ENCODE measurements around the gene SUMO4.
A peak's percentile ranks its signal among the peaks of the same experiment; 100 is the strongest.

SUMO4 gene

GRCh38 chr6:149400050-149400449 lies at the start of gene SUMO4:
SUMO4 (plus strand) TSS chr6:149400262; CDS start chr6:149400392, 130 bp downstream.
- DNase-seq = no peak

- no peak for DNase-seq
These were observed 46.1 kb upstream of the SUMO4 start for GRCh38 chr6:149354009-149354408.

- DNase-seq = no peak
These were observed 43.8 kb upstream of the SUMO4 start for GRCh38 chr6:149356081-149356750.

GRCh38 chr6:149357726-149358538 lies 42.1 kb upstream of the SUMO4 start:
- DNase-seq = no peak

GRCh38 chr6:149359440-149359839 lies 40.6 kb upstream of the SUMO4 start:
- no peak for DNase-seq

- no peak for DNase-seq
These were observed 39.5 kb upstream of the SUMO4 start for GRCh38 chr6:149360536-149360935.

- DNase-seq = no peak
These were observed 37.8 kb upstream of the SUMO4 start for GRCh38 chr6:149362289-149362688.

- DNase-seq = no peak
These were observed 36.9 kb upstream of the SUMO4 start for GRCh38 chr6:149363154-149363553.

GRCh38 chr6:149364557-149364956 lies 35.5 kb upstream of the SUMO4 start:
- no peak for DNase-seq

GRCh38 chr6:149365197-149365596 lies 34.9 kb upstream of the SUMO4 start:
- DNase-seq = no peak

- DNase-seq = peak in 1 of 2 donors; percentile 62
These were observed 33.7 kb upstream of the SUMO4 start for GRCh38 chr6:149366267-149366921.

- no peak for DNase-seq
These were observed 32.0 kb upstream of the SUMO4 start for GRCh38 chr6:149368065-149368464.

GRCh38 chr6:149371154-149371553 lies 28.9 kb upstream of the SUMO4 start:
- DNase-seq = no peak

GRCh38 chr6:149372062-149372461 lies 28.0 kb upstream of the SUMO4 start:
- no peak for DNase-seq

- DNase-seq = no peak
These were observed 26.6 kb upstream of the SUMO4 start for GRCh38 chr6:149373511-149373910.

GRCh38 chr6:149379977-149380376 lies 20.1 kb upstream of the SUMO4 start:
- DNase-seq = no peak

GRCh38 chr6:149380523-149380922 lies 19.5 kb upstream of the SUMO4 start:
- DNase-seq = no peak

GRCh38 chr6:149383371-149383770 lies 16.7 kb upstream of the SUMO4 start:
- DNase-seq = no peak

GRCh38 chr6:149384464-149384863 lies 15.6 kb upstream of the SUMO4 start:
- no peak for DNase-seq

GRCh38 chr6:149385998-149386646 lies 13.9 kb upstream of the SUMO4 start:
- DNase-seq = no peak

- DNase-seq = no peak
These were observed 12.1 kb upstream of the SUMO4 start for GRCh38 chr6:149387779-149388512.

GRCh38 chr6:149389509-149390297 lies 10.4 kb upstream of the SUMO4 start:
- no peak for DNase-seq

Data from CD4-positive, alpha-beta T cell treated with Interleukin-4 for 1 hour (primary cell).